GM10266 (cell line): ENCODE data around the gene ABI3.
"Not testable (repeated sequence)": the region's sequence is repeated elsewhere in the genome, so short reads cannot be mapped to it uniquely, and the experiment has no call there.

Source experiments
- DNase-seq: peaks from one replicate; pipeline ENCODE4 v3.0.0; 2012; ENCODE audit errors: extremely low spot score
- CTCF ChIP-seq: IDR thresholded peaks from 2 replicates; pipeline ENCODE4 v1.5.1; 2012; ENCODE audit warnings: mild to moderate bottlenecking, low read depth; ENCODE audit not compliant: control insufficient read depth, insufficient read depth; ENCODE audit errors: missing control alignments

The ABI3 gene

DNA sequence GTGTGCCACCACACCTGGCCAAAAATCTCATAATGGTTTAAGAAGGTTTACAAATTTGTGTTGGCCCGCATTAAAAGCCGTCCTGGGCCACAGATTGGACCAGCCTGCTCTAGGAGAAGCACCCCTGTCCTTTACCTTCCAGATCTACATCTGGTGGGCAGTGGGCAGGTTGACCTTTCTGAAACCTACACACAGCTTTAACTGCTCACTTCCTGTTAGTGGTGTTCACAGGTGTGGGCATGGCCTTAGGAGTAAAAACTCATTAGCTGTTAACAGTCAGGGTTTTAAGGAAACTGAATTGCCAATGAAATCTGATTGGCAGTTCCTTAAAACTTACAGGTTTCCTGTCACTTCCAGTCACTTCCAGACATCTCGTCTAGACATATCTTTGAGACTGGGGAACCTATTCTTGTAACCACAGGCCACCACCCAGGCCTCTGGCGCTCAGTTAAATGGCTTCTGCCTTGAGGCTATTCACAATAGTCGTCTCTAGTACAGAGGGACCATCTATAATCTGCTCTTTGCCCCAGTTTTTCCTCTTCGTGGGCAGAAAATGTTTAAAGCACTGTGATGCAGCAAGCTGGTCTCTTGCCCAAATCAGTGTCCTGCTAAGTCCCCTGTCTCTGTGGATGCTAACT lies 29.4 kb upstream of the ABI3 start:
- no peak for DNase-seq
- TF ChIP-seq CTCF, result no peak

DNA sequence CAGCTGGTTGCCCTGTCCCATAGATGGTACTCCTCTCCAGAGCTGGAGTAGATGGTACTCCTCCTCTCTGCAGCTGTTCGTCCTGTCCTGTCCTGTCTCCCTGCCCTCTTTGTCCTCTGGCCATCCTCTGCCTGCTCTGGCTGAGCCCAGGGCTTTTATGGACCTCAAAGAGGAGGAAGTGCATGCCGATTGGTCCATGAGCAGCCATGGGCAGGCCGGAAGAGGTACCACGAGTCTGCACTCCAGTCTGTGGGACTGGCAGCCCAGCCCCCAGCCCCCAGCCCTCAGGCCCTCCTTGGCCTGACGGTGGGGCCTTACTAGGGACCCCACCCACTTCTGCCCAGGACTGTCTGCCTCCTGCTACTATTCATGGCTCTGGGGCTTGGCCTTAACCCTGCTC lies 27.2 kb upstream of the ABI3 start:
- DNase-seq, result no peak
- TF ChIP-seq CTCF, result no peak

DNA sequence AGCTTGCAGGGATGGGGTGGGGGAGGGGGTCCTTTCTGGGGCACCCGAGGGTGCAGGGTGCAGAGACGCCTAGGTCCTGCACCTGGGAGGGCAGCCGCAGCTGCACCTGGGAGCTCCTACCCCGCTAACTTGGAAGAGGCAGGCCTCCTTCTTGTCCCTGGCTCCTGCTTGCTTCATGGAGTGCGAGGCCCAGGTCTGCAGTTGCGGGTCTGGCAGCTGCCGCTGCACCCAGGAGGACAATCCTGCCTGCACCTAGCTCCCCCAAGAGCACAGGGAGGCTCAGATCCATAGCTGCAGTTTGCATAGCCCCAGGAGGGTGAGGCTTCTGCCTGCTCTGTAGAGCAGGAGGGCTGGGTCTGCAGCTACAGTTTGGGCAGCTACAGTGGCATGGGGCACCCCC lies 26.7 kb upstream of the ABI3 start:
- no peak for DNase-seq
- TF ChIP-seq CTCF, result no peak

DNA sequence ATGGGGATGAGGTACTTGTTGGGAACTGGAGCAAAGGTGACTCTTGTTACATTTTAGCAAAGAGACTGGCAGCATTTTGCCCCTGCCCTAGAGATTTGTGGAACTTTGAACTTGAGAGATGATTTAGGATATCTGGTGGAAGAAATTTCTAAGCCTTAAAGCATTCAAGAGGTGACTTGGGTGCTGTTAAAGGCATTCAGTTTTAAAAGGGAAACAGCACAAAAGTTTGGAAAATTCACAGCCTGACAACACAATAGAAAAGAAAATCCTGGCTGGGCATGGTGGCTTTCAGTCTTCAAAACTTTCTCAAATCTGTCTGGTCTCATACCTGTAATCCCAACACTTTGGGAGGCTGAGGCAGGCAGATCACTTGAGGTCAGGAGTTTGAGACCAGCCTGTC lies 26.0 kb upstream of the ABI3 start:
- not testable (repeated sequence) for DNase-seq

- DNase-seq, result not testable (repeated sequence)
These were observed 25.1 kb upstream of the ABI3 start for GRCh38 chr17:49185381-49185780.

DNA sequence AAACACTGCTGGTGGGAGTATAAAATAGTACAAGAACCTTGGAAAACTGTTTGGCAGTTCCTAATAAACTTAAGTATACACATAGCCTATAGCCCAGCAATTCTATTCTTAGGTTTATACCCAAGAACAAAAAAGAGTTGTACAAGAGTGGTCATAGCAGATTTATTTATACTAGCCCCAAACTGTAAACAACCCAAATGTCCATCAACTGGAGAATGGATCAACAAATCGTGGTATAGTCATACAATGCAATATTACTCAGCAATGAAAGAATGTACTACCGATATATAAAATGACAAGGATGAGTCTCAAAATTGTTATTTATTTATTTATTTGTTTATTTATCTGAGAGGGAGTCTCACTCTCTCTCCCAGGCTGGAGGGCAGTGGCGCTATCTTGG lies 23.2 kb upstream of the ABI3 start:
- DNase-seq, result no peak
- no peak for TF ChIP-seq CTCF

GRCh38 chr17:49190932-49191331 lies 19.6 kb upstream of the ABI3 start:
- DNase-seq, result no peak

GRCh38 chr17:49191409-49191916 lies 19.0 kb upstream of the ABI3 start:
- peak; percentile 34 for DNase-seq
- TF ChIP-seq CTCF, result no peak

More at GRCh38 chr17:49190932-49191331, 19.6 kb upstream of the ABI3 start:
- TF ChIP-seq CTCF, result no peak
